Astrocyte (in vitro differentiated cells and primary cell): ENCODE data around the gene MEGF8. TPM values are rescaled to one million over a fixed set of nuclear protein-coding genes. Genes with fewer than 3 reads are reported as not detected.

Experiments
- DNase-seq: peaks from one replicate; pipeline ENCODE4 v3.0.0-alpha.2; 2010; ENCODE audit warnings: low read depth
- FAIRE-seq: peaks from 2 replicates; lab custom pipeline; 2011; peaks lifted over from hg19 to GRCh38; lab: Jason Lieb, UNC
- H2AFZ ChIP-seq: 2 replicates; pipeline ENCODE4 v1.6.0; 2012; ENCODE audit warnings: low read depth, low read length, inconsistent platforms
- H3K27ac ChIP-seq: 2 replicates; pipeline ENCODE4 v1.5.1; 2011; ENCODE audit warnings: low read depth, low read length, inconsistent platforms
- H3K27me3 ChIP-seq: 2 replicates; pipeline ENCODE4 v1.6.0; 2011; ENCODE audit warnings: low read length, inconsistent platforms; ENCODE audit not compliant: insufficient read depth
- H3K36me3 ChIP-seq: 2 replicates; pipeline ENCODE4 v1.5.1; 2011; ENCODE audit warnings: low read length, inconsistent platforms; ENCODE audit not compliant: insufficient read depth
- H3K4me1 ChIP-seq: 2 replicates; pipeline ENCODE4 v1.5.1; 2011; ENCODE audit warnings: low read length, inconsistent platforms; ENCODE audit not compliant: insufficient read depth
- H3K4me2 ChIP-seq: 2 replicates; pipeline ENCODE4 v1.6.0; 2012; ENCODE audit warnings: low read length, inconsistent platforms
- H3K4me3 ChIP-seq: 2 replicates; pipeline ENCODE4 v1.5.1; 2011; ENCODE audit warnings: low read depth, mild to moderate bottlenecking, low read length, inconsistent platforms; ENCODE audit not compliant: insufficient read depth
- H3K79me2 ChIP-seq: 2 replicates; pipeline ENCODE4 v1.6.0; 2012; ENCODE audit warnings: mild to moderate bottlenecking, low read length, inconsistent platforms; ENCODE audit not compliant: insufficient read depth
- H3K9ac ChIP-seq: 2 replicates; pipeline ENCODE4 v1.6.0; 2012; ENCODE audit warnings: mild to moderate bottlenecking, low read length, inconsistent platforms
- H3K9me3 ChIP-seq: 2 replicates; pipeline ENCODE4 v1.5.1; 2012; ENCODE audit warnings: low read depth, mild to moderate bottlenecking, low read length, inconsistent platforms; ENCODE audit not compliant: insufficient read depth
- H4K20me1 ChIP-seq: 2 replicates; pipeline ENCODE4 v1.6.0; 2012; ENCODE audit warnings: low read length, inconsistent platforms; ENCODE audit not compliant: insufficient read depth
- H3K27ac Mint-ChIP-seq: one replicate; pipeline ENCODE4 v1.8.0; 2021; ENCODE audit warnings: mild to moderate bottlenecking, mixed read lengths; ENCODE audit not compliant: unreplicated experiment
- H3K27me3 Mint-ChIP-seq: one replicate; pipeline ENCODE4 v1.8.0; 2021; ENCODE audit warnings: low read depth, mixed read lengths; ENCODE audit not compliant: unreplicated experiment
- H3K36me3 Mint-ChIP-seq: one replicate; pipeline ENCODE4 v1.8.0; 2021; ENCODE audit warnings: low read depth, mixed read lengths; ENCODE audit not compliant: unreplicated experiment
- H3K4me1 Mint-ChIP-seq: one replicate; pipeline ENCODE4 v1.8.0; 2021; ENCODE audit warnings: low read depth, mixed read lengths; ENCODE audit not compliant: unreplicated experiment
- H3K4me3 Mint-ChIP-seq: one replicate; pipeline ENCODE4 v1.8.0; 2021; ENCODE audit warnings: mild to moderate bottlenecking, moderate library complexity, mixed read lengths; ENCODE audit not compliant: unreplicated experiment
- H3K9me3 Mint-ChIP-seq: one replicate; pipeline ENCODE4 v1.8.0; 2021; ENCODE audit warnings: mild to moderate bottlenecking, mixed read lengths; ENCODE audit not compliant: unreplicated experiment
- CTCF ChIP-seq: IDR thresholded peaks from 2 replicates; pipeline ENCODE4 v1.5.1; 2011; ENCODE audit warnings: low read depth, mild to moderate bottlenecking, inconsistent platforms, low read length, moderate library complexity; ENCODE audit not compliant: insufficient read depth
- EZH2 ChIP-seq: IDR thresholded peaks from 2 replicates; pipeline ENCODE4 v1.6.1; 2012; ENCODE audit warnings: mild to moderate bottlenecking, low read length, inconsistent platforms; ENCODE audit not compliant: insufficient read depth
- total RNA-seq: library from RNA; stranded (reverse); gene quantifications from 2 replicates; pipeline ENCODE4 v1.2.1, GENCODE V29; 2021

The MEGF8 gene
- total RNA-seq, 1 donor from 2014 or later: 42.0 TPM

GRCh38 chr19:42292042-42292960 lies 33.1 kb upstream of the MEGF8 start:
- H3K36me3 ChIP-seq: peaks cover 23% of the 10 kb centered on the region
- Mint-ChIP-seq H3K27ac (no peak overlapping the region), H3K4me1 (no peaks in the 10 kb centered on the region), H3K9me3 (no peaks in the 10 kb centered on the region), H3K27me3 (no peaks in the 10 kb centered on the region), H3K4me3 (no peak overlapping the region), H3K36me3 (peaks cover 4% of the 10 kb centered on the region)
- H4K20me1 ChIP-seq: peaks cover 72% of the 10 kb centered on the region
- H3K4me3 ChIP-seq: no peak overlapping the region
- H3K27me3 ChIP-seq: no peaks in the 10 kb centered on the region
- FAIRE-seq (no peak), DNase-seq (no peak)
- TF ChIP-seq CTCF: no peak
- no peak for TF ChIP-seq EZH2
- H3K79me2 ChIP-seq: peaks cover 11% of the 10 kb centered on the region
- H3K9ac ChIP-seq: no peak overlapping the region
- H2AFZ ChIP-seq: no peak overlapping the region
- H3K4me2 ChIP-seq: no peak overlapping the region
- no peak overlapping the region for H3K27ac ChIP-seq
- no peaks in the 10 kb centered on the region for H3K9me3 ChIP-seq
- no peaks in the 10 kb centered on the region for H3K4me1 ChIP-seq

- H3K27ac ChIP-seq: no peak overlapping the region
- no peaks in the 10 kb centered on the region for H3K9me3 Mint-ChIP-seq
- H3K4me2 ChIP-seq: no peak overlapping the region
- H2AFZ ChIP-seq: no peak overlapping the region
- DNase-seq (no peak), FAIRE-seq (no peak)
- peaks cover 65% of the 10 kb centered on the region for H4K20me1 ChIP-seq
- H3K4me1 Mint-ChIP-seq: no peaks in the 10 kb centered on the region
- H3K9me3 ChIP-seq: no peaks in the 10 kb centered on the region
- H3K36me3 Mint-ChIP-seq: peaks cover 4% of the 10 kb centered on the region
- no peak overlapping the region for H3K4me3 ChIP-seq
- peaks cover 23% of the 10 kb centered on the region for H3K36me3 ChIP-seq
- H3K4me3 Mint-ChIP-seq: no peak overlapping the region
- no peaks in the 10 kb centered on the region for H3K27me3 ChIP-seq
- H3K27ac Mint-ChIP-seq: no peak overlapping the region
- H3K27me3 Mint-ChIP-seq: no peaks in the 10 kb centered on the region
- H3K4me1 ChIP-seq: no peaks in the 10 kb centered on the region
- no peak overlapping the region for H3K9ac ChIP-seq
- peaks cover 6% of the 10 kb centered on the region for H3K79me2 ChIP-seq
- TF ChIP-seq CTCF (no peak), EZH2 (no peak)
These were observed 32.5 kb upstream of the MEGF8 start for GRCh38 chr19:42292963-42293362.

GRCh38 chr19:42293540-42293939 lies 31.9 kb upstream of the MEGF8 start:
- Histone ChIP-seq H3K9ac (no peak overlapping the region), H3K36me3 (peaks cover 17% of the 10 kb centered on the region), H3K4me1 (no peaks in the 10 kb centered on the region), H3K4me3 (no peak overlapping the region), H3K79me2 (peaks cover 6% of the 10 kb centered on the region), H3K9me3 (no peaks in the 10 kb centered on the region), H4K20me1 (peaks cover 60% of the 10 kb centered on the region), H3K27me3 (no peaks in the 10 kb centered on the region), H3K4me2 (no peak overlapping the region), H2AFZ (no peak overlapping the region), H3K27ac (no peak overlapping the region)
- Mint-ChIP-seq H3K27me3 (no peaks in the 10 kb centered on the region), H3K9me3 (no peaks in the 10 kb centered on the region), H3K36me3 (peaks cover 4% of the 10 kb centered on the region), H3K4me1 (no peaks in the 10 kb centered on the region), H3K27ac (no peak overlapping the region), H3K4me3 (no peak overlapping the region)
- DNase-seq: no peak
- TF ChIP-seq EZH2 (no peak), CTCF (no peak)
- no peak for FAIRE-seq
